GM18517 (cell line): ENCODE data around the gene LRRC7.
"Not testable (repeated sequence)": the region's sequence is repeated elsewhere in the genome, so short reads cannot be mapped to it uniquely, and the experiment has no call there.

Source experiments
- ATAC-seq: cut with Tn5 transposase; IDR thresholded peaks from one replicate; pipeline ENCODE4 v1.9.1; 2021; ENCODE audit warnings: mild to moderate bottlenecking, moderate library complexity; ENCODE audit not compliant: unreplicated experiment

Gene LRRC7

DNA sequence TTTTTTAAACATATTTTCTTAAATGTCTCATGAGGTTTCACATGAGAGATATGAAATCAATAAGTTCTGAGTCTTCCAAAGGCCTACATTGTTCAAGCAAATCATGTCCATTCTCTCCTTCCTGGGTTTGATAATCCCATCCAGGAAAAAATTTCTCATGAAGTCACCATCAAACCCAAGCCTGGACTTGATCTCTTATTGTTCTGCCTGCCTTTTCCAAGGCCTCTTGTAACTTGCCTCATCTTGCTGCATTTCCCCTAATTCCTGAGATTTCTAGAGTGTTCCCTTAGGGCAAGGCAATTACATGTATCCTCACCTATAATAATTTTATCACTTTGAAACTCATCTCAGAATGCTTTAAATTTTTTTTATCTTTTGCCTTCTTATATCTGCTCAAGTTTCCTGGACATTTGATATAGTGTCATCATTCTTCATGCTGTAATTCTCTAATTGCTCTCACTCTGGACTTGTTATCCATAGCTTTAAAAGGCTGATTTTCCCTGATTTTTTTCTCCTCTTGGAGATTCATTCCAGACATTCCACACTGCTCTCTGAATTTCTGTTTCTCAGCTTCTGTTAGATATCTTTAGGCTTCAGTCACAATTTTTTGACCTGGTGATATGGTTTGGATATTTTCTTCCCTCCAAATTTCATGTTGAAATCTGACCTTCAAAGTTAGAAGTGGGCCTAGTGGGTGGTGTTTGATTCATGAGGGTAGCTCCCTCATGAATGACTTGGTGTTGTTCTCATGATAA, 126.4 kb downstream of the LRRC7 start:
- ATAC-seq = no peak

DNA sequence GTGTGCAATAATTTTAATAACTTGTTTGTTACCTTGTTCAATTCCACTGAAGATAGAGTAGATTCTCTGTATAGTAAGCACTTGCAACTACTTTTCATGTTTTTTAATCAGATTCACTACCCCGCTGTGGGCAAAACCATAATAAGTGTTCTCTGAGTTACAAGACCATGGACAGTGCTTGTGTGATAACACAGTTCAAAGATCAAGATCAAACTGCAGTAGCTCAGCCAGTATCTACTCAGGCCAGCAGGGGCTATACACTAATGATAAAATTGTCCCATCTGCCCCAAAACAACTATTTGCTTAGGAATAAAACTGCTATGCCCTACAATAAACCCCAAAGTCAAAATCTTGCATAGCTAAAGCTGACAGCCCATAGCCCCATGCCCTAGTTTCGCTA, 129.6 kb downstream of the LRRC7 start:
- no peak for ATAC-seq

DNA sequence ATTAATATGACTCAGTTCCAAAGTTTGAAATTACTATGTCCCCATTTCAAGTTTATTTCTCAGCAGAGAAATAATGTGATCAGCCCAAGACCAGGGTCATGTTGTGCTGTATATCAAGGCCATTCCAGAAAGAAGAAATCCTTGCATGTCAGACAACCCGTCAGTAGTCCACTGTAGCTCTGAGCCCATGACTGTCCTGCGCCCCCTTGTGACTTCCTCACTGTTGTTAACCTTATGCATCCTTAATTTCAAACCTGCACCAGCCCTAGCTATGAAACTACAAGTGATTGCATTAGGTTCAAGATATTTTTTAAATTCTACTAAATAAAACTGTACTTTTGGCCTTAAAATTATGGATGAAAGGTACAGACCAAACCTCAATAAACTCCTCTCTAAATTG, 133.0 kb downstream of the LRRC7 start:
- no peak for ATAC-seq

DNA sequence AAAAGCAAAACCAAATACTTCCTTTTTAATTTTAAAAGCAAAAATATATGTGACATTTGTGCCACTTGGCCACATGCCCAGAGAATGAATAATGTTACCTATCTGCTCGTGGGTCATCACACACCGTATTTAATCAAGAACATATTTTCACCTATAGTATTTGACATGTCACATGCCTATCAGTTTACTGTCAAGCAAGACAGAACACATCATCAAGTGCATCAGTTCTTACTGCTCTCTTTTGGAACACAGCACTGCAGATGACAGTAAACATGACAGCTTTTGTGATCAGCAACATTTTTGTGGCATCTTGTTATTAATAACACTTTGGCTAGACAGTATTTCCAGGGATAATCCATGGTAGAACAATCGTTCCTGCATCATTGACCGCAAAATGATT, 134.4 kb downstream of the LRRC7 start:
- ATAC-seq = no peak

DNA sequence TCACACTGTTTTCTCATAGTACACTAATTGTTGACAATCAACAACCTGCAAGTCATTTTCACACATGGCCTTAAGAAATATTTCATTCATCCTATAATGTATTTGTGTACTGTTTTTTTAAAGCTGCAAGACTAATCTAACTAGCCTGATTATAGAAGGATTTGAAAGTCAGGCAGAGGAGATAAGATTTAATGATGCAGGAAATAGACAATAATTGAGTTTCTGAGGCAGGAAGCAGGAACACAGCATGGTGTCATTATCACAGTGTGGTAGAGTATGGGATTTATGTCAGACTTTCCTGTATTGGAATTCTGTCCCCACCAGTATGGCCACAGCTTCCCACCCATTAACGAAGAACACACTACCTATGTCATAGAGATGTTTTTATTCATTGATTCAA, 138.8 kb downstream of the LRRC7 start:
- ATAC-seq = no peak

DNA sequence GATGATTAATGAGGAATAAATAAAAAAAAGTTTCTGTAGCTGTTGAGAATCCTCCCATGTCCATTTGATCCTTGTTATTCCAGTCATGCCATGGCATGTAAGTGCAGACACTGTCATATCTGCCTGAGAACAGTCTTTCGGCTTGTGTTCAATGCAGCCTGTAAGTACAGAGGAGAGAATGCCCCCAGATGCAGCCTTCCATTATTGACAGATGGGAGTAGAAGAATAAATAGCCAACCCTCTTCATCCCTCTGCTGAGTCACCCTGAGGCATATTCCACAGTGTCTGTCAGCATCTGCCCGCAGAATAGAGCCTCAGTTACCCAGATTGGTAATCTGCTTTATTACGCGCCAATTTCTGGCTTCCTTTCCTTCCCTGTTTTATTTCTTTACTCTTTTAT, 139.4 kb downstream of the LRRC7 start:
- ATAC-seq = no peak

DNA sequence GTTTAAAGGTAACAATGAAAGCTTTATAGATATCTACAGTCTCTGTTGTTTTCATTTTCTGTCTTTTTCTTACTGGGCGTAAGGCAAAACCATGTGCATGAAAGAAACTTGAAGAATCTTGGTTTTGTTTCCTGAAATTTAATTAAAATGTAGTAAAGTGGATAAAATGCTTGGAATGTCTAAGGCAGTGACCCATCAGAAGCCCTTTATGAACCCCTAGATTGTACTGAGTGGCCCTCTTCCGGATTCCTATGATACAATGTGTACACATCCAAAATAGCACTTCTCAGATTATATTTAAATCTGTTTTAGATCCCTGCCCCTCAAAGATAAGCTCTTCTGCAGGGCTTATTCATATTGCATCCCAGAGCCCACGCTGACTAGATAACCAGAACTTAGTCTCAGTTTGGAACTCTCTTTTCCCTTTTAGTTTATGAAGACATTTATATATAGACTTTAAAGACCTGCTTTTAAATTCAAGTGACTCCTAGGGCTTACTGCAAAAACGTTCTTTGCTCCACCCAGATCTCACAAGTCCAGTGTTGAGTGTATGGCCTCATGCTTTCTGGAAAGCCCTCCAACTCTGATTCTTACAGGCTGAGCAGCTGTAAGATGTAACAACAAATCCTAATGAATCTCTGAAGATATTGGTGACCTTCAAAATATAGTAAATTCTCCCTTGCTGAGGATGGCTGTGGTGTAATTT, 142.9 kb downstream of the LRRC7 start:
- no peak for ATAC-seq

DNA sequence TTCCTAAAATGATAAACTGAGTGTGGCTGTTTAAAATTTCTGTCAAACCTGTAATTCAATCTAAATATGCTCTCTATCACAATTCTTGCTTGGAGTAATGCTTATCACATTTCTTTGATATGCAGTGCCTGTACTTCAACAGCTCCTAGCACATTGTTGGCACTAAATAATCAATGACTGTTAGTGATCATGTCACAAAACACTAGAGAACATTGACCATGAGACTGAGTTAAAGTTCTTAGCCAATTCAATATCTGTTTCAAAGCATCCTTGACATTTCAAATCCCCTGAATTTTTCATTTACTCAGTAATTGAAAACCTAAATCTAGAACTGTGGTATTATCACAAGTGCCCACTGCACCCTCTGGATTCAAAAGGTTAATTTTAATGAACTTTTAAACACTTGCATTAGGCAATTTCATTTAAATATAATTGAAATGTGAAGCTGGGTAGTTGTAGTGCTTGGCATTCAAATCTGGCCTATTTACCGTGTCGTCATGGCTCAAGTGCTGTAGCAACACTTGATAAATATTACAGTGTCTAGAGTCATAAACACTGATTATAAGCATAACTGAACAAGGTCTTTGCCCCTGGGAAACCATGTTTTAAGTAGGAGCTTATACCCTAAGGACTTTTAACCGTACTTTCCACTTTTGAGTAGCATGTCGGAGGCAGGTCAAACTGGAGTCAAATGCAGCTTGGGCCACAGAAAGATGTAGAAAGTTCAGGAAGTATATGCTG, 143.6 kb downstream of the LRRC7 start:
- ATAC-seq = no peak

DNA sequence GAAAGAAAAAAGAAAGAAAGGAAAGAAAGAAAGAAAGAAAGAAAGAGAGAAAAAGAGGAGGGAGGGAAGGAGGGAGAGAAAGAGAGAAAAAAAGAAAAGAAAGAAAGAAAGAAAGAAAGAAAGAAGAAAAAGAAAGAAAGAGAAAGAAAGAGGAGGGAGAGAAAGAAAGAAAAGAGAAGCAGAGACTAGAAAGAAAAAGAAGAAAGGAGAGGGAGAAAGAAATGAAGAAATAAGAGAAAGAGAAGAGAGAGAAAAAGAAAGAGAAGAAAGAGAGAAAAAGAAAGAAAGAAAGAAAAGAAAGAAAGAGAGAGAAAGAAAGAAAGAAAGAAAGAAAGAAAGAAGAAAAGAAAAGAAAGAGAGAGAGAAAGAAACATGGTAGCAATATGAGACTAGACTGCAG, 150.1 kb downstream of the LRRC7 start:
- not testable (repeated sequence) for ATAC-seq

DNA sequence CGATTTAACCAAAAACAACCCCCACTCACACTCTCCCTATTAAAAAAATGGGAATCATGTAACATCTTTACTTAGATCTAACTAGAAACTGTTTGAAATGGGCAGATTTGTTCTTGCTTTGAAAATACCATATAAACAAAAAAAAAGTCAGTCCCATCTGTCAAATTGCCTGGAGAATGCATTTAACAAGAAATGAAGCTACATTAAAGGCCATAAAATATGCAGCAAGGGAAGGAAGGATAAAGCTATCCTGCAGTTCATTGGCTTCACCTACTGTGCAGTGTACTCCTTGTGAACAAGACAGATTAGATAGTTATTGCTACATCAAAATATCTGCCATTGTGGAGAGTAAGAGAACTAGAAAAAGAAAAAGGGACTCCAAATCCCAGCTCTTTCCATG, 160.5 kb downstream of the LRRC7 start:
- ATAC-seq = no peak

DNA sequence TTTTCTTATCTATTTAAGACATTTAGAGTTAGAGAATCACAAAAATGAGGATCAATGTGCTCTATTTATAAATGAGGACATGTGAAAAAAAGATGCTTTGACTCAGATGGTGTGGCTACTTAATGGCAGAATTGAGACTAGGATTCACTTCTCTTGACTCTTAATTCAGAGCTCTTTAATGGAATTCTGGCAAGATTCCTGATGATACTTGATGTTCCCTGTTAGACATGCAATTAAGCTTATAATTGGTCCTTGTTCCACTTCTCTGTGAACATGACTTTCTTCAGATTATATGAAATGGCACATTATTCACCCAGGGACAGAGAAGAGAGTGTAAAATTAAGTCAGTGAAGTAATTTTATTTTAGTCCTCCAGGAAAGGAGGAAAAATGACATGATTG, 165.3 kb downstream of the LRRC7 start:
- no peak for ATAC-seq

DNA sequence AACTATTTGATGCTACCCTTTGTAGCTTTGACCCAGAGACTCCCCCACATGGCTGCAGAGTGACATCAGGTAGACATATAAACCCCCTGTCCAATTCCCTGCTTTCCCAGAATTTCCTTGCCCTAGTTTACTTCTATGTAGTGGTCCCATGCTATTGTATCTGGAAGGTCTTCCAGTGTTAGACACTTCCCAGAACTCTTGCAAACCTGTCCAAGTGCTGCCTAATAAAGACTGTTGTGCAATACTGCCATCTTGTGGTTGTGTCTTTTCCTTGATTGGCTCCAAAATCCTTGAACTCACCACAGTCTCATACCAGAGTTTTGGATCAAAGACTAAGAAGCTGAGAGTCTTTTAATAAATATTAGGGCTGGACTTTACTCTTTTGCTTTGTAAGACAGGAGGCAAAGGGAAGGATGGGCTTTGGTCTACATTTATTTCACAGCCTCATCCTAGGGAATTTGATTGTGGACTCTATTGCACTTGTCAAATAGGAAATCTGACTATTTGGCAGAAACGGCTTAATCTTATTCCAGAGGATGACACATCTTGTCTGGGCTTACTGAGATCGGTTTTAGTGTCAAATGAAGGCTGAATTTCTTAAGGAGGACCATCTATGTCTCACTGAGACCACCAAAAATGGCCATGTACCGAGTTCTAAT, 169.9 kb downstream of the LRRC7 start:
- peak; percentile 78 for ATAC-seq

DNA sequence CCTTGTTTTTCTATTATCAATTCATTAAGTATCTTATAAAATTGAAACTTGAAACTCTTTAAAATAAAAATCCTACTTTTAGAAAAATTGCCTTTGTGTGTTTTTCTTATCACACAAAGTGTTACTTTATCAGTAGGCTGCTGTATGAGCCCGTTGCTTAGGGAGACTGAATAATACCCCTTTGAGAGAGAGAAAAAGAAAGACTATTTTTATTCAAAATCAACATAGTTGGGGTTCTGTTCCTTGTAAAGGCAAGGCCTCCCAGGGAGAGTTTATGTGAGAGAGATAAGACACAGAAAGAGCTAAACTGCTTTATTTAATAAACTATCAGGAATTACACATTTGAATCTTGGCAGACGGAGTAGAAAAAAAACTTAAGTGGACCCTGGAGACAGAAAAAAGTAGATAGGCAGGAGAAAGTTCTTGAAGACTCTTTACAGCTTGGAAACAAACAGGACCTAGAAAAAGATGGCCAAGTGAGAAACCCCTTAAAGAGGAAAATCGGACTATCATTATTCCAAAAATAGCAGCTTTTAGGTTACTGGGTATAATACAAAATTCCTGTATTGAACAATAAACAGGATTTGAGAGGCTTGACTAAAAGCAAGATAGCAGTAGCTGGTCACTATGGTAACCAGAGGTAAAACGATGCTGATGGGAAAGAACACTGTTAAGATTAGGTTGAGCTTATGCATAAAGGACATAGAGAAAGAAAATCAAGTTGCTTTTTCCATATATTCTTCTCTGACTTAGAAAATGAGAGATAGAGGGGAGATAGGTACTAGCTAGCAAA, 170.9 kb downstream of the LRRC7 start:
- no peak for ATAC-seq

DNA sequence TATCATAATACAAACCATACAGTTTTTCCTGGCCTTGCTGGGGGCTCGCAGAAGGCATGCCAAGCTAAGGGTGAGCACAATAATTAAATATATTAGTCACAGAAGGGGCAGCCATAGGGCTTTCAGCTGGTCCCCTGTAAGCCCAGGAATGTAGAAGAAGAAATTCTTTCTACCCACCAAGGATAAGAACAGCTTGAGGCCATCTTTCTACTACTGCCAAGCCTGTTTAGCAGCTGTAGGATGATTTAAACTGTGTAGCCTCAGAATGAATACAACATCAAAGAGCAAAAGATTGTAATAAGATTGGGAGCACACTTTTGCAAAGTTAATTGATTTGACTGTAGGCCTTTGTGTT, 171.5 kb downstream of the LRRC7 start:
- ATAC-seq = no peak

DNA sequence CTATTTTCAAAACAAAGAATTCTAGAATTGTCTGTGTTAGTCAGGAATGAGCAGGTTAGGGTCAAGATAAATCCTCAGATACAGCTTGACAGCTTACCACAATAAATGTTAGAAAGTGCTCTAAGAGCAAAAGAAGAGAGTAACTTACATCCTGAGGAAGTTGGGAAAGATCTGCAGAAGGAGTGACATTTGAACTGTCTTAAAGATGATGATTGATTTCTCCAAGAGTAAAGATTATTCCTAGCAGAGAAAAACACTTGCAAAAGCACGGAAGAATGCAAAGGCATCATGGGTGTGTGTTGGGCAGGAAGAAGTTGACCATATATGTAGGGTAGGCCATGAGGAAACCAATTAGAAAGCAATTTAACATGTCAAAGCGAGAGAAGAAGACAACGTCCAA, 175.4 kb downstream of the LRRC7 start:
- ATAC-seq = no peak

DNA sequence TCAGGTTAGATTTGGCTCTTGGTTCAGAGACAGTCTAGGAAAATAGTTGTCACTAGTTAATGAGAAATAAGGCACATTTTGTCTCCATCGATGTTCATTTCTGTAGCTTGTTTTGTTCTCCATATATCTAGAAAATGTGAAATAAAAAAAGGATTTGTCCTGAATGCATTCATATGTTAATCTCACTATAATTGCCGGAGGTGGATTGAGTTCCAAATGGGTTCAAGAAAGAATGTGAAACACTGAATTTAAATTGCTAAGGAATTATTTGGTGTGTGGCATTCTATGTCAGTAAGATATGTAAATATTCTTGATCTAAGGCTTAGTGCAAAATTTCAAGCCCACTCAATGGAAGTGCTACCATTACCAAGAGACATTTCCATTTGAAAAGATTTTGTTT, 176.7 kb downstream of the LRRC7 start:
- ATAC-seq = no peak

DNA sequence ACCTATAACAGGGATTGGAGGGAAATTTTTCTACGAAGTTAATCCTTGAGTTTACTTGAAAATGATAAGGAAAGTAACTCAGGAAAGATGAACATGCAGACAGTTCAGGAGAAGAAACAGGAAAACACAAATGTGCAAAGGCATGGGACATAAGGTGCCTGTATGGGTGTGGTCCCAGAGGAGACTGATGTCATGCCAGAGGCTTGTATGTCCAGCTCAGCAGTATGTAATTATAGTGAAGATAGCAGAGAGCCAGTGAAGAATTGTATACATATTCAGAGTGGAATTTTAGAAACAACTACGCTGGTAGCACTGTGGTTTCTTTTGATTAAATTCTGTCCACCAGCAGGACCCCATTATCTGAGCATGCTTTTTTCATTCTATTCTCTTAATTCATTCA, 179.5 kb downstream of the LRRC7 start:
- ATAC-seq = no peak

DNA sequence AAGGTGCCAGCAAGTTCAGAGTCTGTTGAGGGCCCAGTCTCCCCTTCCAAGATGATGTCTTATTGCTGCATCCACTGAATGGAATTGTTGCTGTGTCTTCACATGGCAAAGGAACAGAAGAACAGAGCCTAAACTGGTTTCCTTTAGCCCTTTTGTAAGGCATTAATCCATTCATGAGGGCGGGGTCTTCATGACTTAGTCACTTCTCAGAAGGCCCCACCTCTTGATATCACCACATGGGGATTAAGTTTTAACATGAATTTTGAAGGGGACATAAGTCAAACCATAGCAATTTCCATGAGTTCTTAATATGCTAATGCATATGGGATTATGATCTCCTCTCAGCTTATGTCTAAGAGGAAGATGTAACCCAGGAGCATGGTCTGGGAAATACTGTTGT, 182.9 kb downstream of the LRRC7 start:
- no peak for ATAC-seq

DNA sequence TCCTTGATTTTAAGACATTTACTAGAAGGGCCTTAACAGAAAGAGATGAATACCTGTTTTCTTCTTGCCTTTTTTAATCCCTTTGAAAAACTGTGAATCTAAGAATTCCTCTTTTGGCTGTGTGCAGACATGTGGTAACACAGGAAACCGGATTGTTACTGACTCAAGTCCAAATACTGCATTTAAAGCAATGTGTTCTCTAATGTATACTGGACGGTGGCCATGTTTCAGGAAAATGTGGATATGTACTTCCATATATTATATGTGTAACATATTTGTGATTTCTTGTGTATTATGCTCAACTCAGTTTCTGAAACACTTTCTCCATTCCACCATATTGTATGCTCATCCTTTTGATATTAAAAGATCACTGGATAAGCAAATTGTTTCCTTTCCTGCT, 185.1 kb downstream of the LRRC7 start:
- no peak for ATAC-seq

DNA sequence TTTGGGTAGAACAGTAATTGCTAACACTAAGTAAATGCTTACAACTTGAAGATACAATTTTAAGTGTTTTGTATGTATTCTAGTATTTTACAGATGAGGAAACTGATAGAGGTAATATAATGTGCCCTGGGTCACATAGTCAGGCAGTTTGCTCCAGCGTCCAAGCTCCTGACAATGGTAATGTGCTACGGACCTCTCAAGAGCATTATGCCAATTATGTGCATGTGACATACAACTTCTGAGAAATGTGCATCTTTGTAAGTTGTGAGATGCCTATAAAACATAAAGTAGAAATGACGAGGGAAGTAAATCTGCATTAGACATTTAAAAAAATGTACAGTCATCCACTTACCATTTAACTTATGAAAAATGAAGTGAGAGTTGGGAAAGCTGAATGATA, 186.8 kb downstream of the LRRC7 start:
- ATAC-seq = no peak

DNA sequence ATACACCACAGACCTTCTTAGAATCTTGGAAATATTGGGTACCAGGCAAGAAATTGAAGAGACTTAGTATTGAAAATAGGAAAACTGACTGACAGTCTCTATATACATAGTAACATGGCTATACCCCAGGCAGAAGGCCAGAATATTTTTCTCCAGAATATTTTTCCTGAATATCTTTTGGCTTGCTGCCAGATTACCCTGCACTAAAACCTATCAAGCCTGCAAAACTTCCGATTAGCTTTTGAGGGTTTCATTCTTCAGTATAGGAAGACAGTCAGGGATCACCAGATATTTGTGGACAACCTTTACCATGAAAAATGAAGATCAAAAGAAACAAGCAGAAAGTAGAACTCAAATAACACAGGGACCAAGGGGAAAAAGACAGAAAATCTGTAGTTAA, 187.9 kb downstream of the LRRC7 start:
- no peak for ATAC-seq
